Smooth muscle cell (in vitro differentiated cells): ENCODE results near the gene FOXO1. TPM values are rescaled to one million over a fixed set of nuclear protein-coding genes. Genes with fewer than 3 reads are reported as not detected.

Experiments
- DNase-seq: peaks from one replicate; lab custom pipeline; 2025; ENCODE audit not compliant: unreplicated experiment; lab: John Stamatoyannopoulos, UW
- H2AFZ ChIP-seq: fragments of 200-600 bp; sonication (generic); 2 replicates; pipeline ENCODE4 v1.6.0; 2016; ENCODE audit warnings: antibody characterized with exemption, low read depth, mild to moderate bottlenecking
- H3F3A ChIP-seq: fragments of 200-600 bp; sonication (generic); 2 replicates; pipeline ENCODE4 v1.6.0; 2017; ENCODE audit warnings: antibody characterized with exemption, low read depth
- H3K27ac ChIP-seq: fragments of 200-600 bp; sonication (generic); 2 replicates; pipeline ENCODE4 v1.5.1; 2016; ENCODE audit warnings: low read depth, mild to moderate bottlenecking
- H3K27me3 ChIP-seq: fragments of 200-600 bp; sonication (generic); 2 replicates; pipeline ENCODE4 v1.6.1; 2016; ENCODE audit warnings: low read depth, mild to moderate bottlenecking
- H3K36me3 ChIP-seq: fragments of 200-600 bp; sonication (generic); 2 replicates; pipeline ENCODE4 v1.5.1; 2016; ENCODE audit warnings: low read depth
- H3K4me1 ChIP-seq: fragments of 200-600 bp; sonication (generic); 2 replicates; pipeline ENCODE4 v1.5.1; 2016; ENCODE audit warnings: low read depth
- H3K4me2 ChIP-seq: fragments of 200-600 bp; sonication (generic); 2 replicates; pipeline ENCODE4 v1.6.0; 2016; ENCODE audit warnings: mild to moderate bottlenecking
- H3K4me3 ChIP-seq: fragments of 200-600 bp; sonication (generic); 2 replicates; pipeline ENCODE4 v1.5.1; 2016; ENCODE audit warnings: mild to moderate bottlenecking
- H3K79me2 ChIP-seq: fragments of 200-600 bp; sonication (generic); 2 replicates; pipeline ENCODE4 v1.6.0; 2016; ENCODE audit warnings: low read depth, mild to moderate bottlenecking
- H3K9ac ChIP-seq: fragments of 200-600 bp; sonication (generic); 2 replicates; pipeline ENCODE4 v1.6.0; 2016; ENCODE audit warnings: low read depth
- H3K9me3 ChIP-seq: fragments of 200-600 bp; sonication (generic); replicated peaks from 2 replicates; pipeline ENCODE4 v1.5.1; 2016; ENCODE audit warnings: low read depth
- H4K20me1 ChIP-seq: fragments of 200-600 bp; sonication (generic); 2 replicates; pipeline ENCODE4 v1.6.0; 2016; ENCODE audit warnings: low read depth
- CTCF ChIP-seq: fragments of 200-600 bp; sonication (generic); IDR thresholded peaks from 2 replicates; pipeline ENCODE4 v1.5.1; 2017; ENCODE audit warnings: borderline replicate concordance, mild to moderate bottlenecking, antibody characterized with exemption; ENCODE audit not compliant: insufficient read depth, poor library complexity, severe bottlenecking
- WGBS: methylation state at CpG from one replicate; pipeline ENCODE4 v1.1.7; 2016; ENCODE audit warnings: low lambda C conversion rate; 5-methylcytosine and 5-hydroxymethylcytosine counted together
- polyA plus RNA-seq: library from polyadenylated mRNA; unstranded; fragments of >200 nt; fragmentation: Nextera tagmentation; extraction: Ambion mirVana; gene quantifications from 2 replicates; pipeline ENCODE4 v1.2.1, GENCODE V29; 2016
- total RNA-seq: library from RNA; depleted of rRNA; stranded (reverse); fragments of >200 nt; gene quantifications from 2 replicates; pipeline ENCODE4 v1.2.3, GENCODE V29; 2014

FOXO1 gene
- total and polyA plus RNA-seq, 2 experiments from 2014 or later: 17.0 to 19.9 TPM

DNA sequence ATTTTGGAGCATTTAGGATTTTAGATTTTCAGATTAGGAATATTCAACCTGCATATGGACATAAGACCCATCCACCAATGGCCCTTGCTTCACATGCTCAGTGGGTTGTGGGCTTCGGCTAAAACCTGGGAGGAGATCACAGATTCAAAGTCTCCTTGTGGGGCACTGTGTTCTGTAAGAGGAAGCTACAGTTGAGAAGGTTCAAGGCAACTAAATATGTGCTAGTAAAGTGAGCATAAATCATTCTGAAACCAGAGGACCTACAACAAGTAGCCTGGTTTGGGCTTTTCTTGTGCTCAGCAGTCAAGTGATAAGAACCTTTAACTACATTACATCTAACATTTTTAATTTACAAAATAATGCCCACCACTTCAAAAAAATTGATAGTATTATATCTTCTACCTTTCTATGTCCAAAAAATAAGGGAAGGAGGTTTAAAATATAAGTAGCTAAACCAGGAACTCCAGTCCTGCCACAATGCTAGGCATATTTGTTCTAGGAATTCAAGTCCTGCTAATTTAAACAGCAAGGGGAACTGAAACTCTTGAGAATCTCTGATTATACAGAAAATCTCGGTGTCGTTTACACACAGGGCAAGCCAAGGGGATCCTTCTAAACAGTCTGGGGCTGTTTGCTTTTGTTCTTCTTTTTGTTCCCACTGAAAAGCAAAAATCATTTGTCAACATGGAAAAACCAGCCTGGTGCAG lies 36.6 kb downstream of the FOXO1 start:
- Histone ChIP-seq H3K9me3 (no peaks in the 10 kb centered on the region), H3K9ac (no peak overlapping the region), H3K4me2 (no peak overlapping the region), H3K4me3 (no peak overlapping the region), H4K20me1 (peaks cover 78% of the 10 kb centered on the region), H3K27ac (no peak overlapping the region), H3K27me3 (no peaks in the 10 kb centered on the region), H3F3A (no peaks in the 10 kb centered on the region), H3K36me3 (no peaks in the 10 kb centered on the region), H3K4me1 (no peaks in the 10 kb centered on the region), H3K79me2 (peaks cover 57% of the 10 kb centered on the region), H2AFZ (no peak overlapping the region)
- TF ChIP-seq CTCF: no peak
- 85% methylated on average over 3 of the region's 3 CpGs for WGBS
- no peak for DNase-seq

- H3K4me3 ChIP-seq: no peak overlapping the region
- no peak overlapping the region for H3K27ac ChIP-seq
- no peaks in the 10 kb centered on the region for H3F3A ChIP-seq
- DNase-seq: no peak
- peaks cover 8% of the 10 kb centered on the region for H3K4me1 ChIP-seq
- H3K9me3 ChIP-seq: no peaks in the 10 kb centered on the region
- H3K4me2 ChIP-seq: no peak overlapping the region
- whole genome bisulfite sequencing: 83% methylated on average over 1 of the region's 1 CpG
- H2AFZ ChIP-seq: no peak overlapping the region
- H3K9ac ChIP-seq: no peak overlapping the region
- TF ChIP-seq CTCF: no peak
- no peaks in the 10 kb centered on the region for H3K36me3 ChIP-seq
- H3K79me2 ChIP-seq: peaks cover 54% of the 10 kb centered on the region
- no peaks in the 10 kb centered on the region for H3K27me3 ChIP-seq
- peaks cover 83% of the 10 kb centered on the region for H4K20me1 ChIP-seq
These were observed 39.5 kb downstream of the FOXO1 start for GRCh38 chr13:40626977-40627376.

DNA sequence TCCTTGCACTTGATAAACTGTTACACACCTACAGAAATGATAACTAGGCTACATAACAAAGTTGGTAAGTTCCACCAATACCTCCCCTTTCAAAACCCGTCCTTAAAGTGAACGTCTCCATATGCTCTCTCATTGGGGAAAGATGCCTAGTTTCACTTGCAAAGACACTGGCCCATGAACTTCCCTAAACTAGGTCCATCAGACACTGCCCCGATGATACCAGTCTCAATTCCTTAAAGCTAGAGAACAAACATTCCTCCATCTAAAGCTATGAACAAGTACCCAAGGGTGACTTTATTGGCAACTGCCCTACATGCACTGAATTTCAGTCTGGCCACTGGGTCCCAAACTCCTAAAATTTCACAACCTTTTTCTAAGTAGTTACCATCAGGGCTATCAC lies 39.9 kb downstream of the FOXO1 start:
- TF ChIP-seq CTCF: no peak
- no peaks in the 10 kb centered on the region for H3K9me3 ChIP-seq
- 94% methylated on average over 3 of the region's 3 CpGs for WGBS
- H3K79me2 ChIP-seq: peaks cover 55% of the 10 kb centered on the region
- no peak overlapping the region for H3K4me3 ChIP-seq
- no peaks in the 10 kb centered on the region for H3K27me3 ChIP-seq
- no peak for DNase-seq
- H2AFZ ChIP-seq: no peak overlapping the region
- peaks cover 84% of the 10 kb centered on the region for H4K20me1 ChIP-seq
- H3K9ac ChIP-seq: no peak overlapping the region
- H3K4me1 ChIP-seq: peaks cover 8% of the 10 kb centered on the region
- H3K36me3 ChIP-seq: no peaks in the 10 kb centered on the region
- H3K27ac ChIP-seq: no peak overlapping the region
- H3F3A ChIP-seq: no peaks in the 10 kb centered on the region
- no peak overlapping the region for H3K4me2 ChIP-seq

- no peaks in the 10 kb centered on the region for H3K27me3 ChIP-seq
- no peaks in the 10 kb centered on the region for H3F3A ChIP-seq
- no peaks in the 10 kb centered on the region for H3K9me3 ChIP-seq
- H3K4me3 ChIP-seq: no peak overlapping the region
- H2AFZ ChIP-seq: no peak overlapping the region
- H3K79me2 ChIP-seq: peaks cover 61% of the 10 kb centered on the region
- no peak overlapping the region for H3K9ac ChIP-seq
- no peak overlapping the region for H3K4me2 ChIP-seq
- H3K36me3 ChIP-seq: no peaks in the 10 kb centered on the region
- 48% methylated on average over 1 of the region's 1 CpG for WGBS
- H3K27ac ChIP-seq: no peak overlapping the region
- TF ChIP-seq CTCF: no peak
- H4K20me1 ChIP-seq: peaks cover 81% of the 10 kb centered on the region
- DNase-seq: no peak
- peaks cover 8% of the 10 kb centered on the region for H3K4me1 ChIP-seq
These were observed 41.5 kb downstream of the FOXO1 start for GRCh38 chr13:40624986-40625385.
